GM12878 (cell line): ENCODE measurements around the gene TRMO. TPM values are rescaled to one million over a fixed set of nuclear protein-coding genes. Genes with fewer than 3 reads are reported as not detected.

Source experiments
- ATAC-seq: fragments of 200-7000 bp; cut with Tn5 transposase; 3 replicates; pipeline ENCODE4 v1.9.1; 2020; ENCODE audit warnings: mild to moderate bottlenecking, moderate library complexity
- BruUV-seq: library from RNA; stranded (reverse); fragments of 400-500 nt; replicated peaks from 2 replicates; lab custom pipeline; 2021; lab: Mats Ljungman, UMichigan
- CTCF ChIA-PET: fragments of 300-600 bp; sonication (Branson Sonifier 250); formaldehyde crosslinking; extraction: SDS; loops from one replicate; lab custom pipeline; 2021; ENCODE audit warnings: inconsistent platforms; lab: Yijun Ruan, JAX
- POLR2A ChIA-PET: fragments of 350-600 bp; formaldehyde crosslinking; extraction: SDS; loops from one replicate; lab custom pipeline; 2021; ENCODE audit warnings: inconsistent platforms; lab: Charles Lee
- RAD21 ChIA-PET: fragments of 300-600 bp; sonication (Branson Sonifier 250); formaldehyde crosslinking; loops from one replicate; lab custom pipeline; 2023; ENCODE audit warnings: antibody characterized with exemption; ENCODE audit not compliant: unreplicated experiment; lab: Charles Lee
- SMC1A ChIA-PET: fragments of 300-600 bp; sonication (Branson Sonifier 250); formaldehyde crosslinking; loops from one replicate; lab custom pipeline; 2023; ENCODE audit not compliant: unreplicated experiment, uncharacterized antibody; lab: Charles Lee
- DNase-seq: peaks from one replicate; pipeline ENCODE4 v3.0.0-alpha.2; 2011; ENCODE audit warnings: low read depth, low spot score
- FAIRE-seq: peaks from 3 replicates; lab custom pipeline; 2011; peaks lifted over from hg19 to GRCh38; lab: Jason Lieb, UNC
- H2AFZ ChIP-seq: 2 replicates; pipeline ENCODE4 v1.6.0; 2011; ENCODE audit warnings: low read depth, low read length, control low read depth; ENCODE audit not compliant: control insufficient read depth
- H3K27ac ChIP-seq: 2 replicates; pipeline ENCODE4 v1.5.1; 2011; ENCODE audit warnings: control low read depth; ENCODE audit not compliant: control insufficient read depth, insufficient read depth
- H3K27me3 ChIP-seq, 2 experiments: replicated peaks in 1 of 2; 2 replicates each; pipeline versions ENCODE4 v1.6.0 to v1.6.1; 2011; ENCODE audit warnings: low read length in 1 of 2; ENCODE audit not compliant: control insufficient read depth in 2 of 2, insufficient read depth in 2 of 2
- H3K36me3 ChIP-seq, 2 experiments: 2 replicates each; pipeline ENCODE4 v1.5.1; 2011; ENCODE audit warnings: low read length in 1 of 2; ENCODE audit not compliant: control insufficient read depth in 2 of 2, insufficient read depth in 2 of 2
- H3K4me1 ChIP-seq: 2 replicates; pipeline ENCODE4 v1.6.1; 2011; ENCODE audit warnings: mild to moderate bottlenecking, low read length, moderate library complexity, mixed read lengths; ENCODE audit not compliant: control insufficient read depth, insufficient read depth
- H3K4me2 ChIP-seq: 2 replicates; pipeline ENCODE4 v1.6.0; 2011; ENCODE audit warnings: control low read depth; ENCODE audit not compliant: control insufficient read depth, insufficient read depth
- H3K4me3 ChIP-seq: fragments of 200-600 bp; sonication (generic); 2 replicates; pipeline ENCODE4 v1.5.1; 2016
- H3K79me2 ChIP-seq: 2 replicates; pipeline ENCODE4 v1.6.0; 2011; ENCODE audit warnings: low read length; ENCODE audit not compliant: control insufficient read depth, insufficient read depth
- H3K9ac ChIP-seq: 2 replicates; pipeline ENCODE4 v1.8.0; 2011; ENCODE audit warnings: low read length, control low read depth, mixed read lengths; ENCODE audit not compliant: control insufficient read depth, insufficient read depth
- H3K9me3 ChIP-seq: replicated peaks from 3 replicates; pipeline ENCODE4 v1.5.1; 2011; ENCODE audit warnings: mild to moderate bottlenecking, low read length; ENCODE audit not compliant: control insufficient read depth, insufficient read depth
- H4K20me1 ChIP-seq: 2 replicates; pipeline ENCODE4 v1.6.0; 2011; ENCODE audit not compliant: control insufficient read depth, insufficient read depth
- CBX3 ChIP-seq: fragments of 200-600 bp; sonication (generic); IDR thresholded peaks from 2 replicates; pipeline ENCODE4 v1.6.1; 2016; ENCODE audit warnings: low read depth, borderline replicate concordance
- CEBPZ ChIP-seq: fragments of 150-350 bp; IDR thresholded peaks from 2 replicates; pipeline ENCODE4 v1.6.1; 2016; ENCODE audit warnings: low read depth, low read length
- CHD1 ChIP-seq: IDR thresholded peaks from 2 replicates; pipeline ENCODE4 v1.6.1; 2012; ENCODE audit warnings: low read depth, low read length, improper control_type of control experiment
- CHD4 ChIP-seq: fragments of 200-600 bp; sonication (generic); IDR thresholded peaks from 2 replicates; pipeline ENCODE4 v1.6.1; 2016; ENCODE audit warnings: mild to moderate bottlenecking
- EGR1 ChIP-seq, 2 experiments: IDR thresholded peaks; 1 replicate in 1 of 2; 2 replicates in 1 of 2; pipeline ENCODE4 v1.6.1; 2011 to 2012; ENCODE audit warnings: low read depth in 2 of 2, low read length in 2 of 2, borderline replicate concordance in 1 of 2, mild to moderate bottlenecking in 1 of 2, moderate library complexity in 1 of 2
- NFYA ChIP-seq: IDR thresholded peaks from 2 replicates; pipeline ENCODE4 v1.6.1; 2011; ENCODE audit warnings: low read depth, mild to moderate bottlenecking, low read length, improper control_type of control experiment, borderline replicate concordance
- NFYB ChIP-seq: IDR thresholded peaks from 2 replicates; pipeline ENCODE4 v1.6.1; 2011; ENCODE audit warnings: low read depth, mild to moderate bottlenecking, low read length, improper control_type of control experiment, moderate library complexity; ENCODE audit not compliant: insufficient read depth
- NR2F1 ChIP-seq: fragments of 450-650 bp; conservative IDR thresholded peaks from 2 replicates; pipeline ENCODE4 v1.6.1; 2017; ENCODE audit warnings: mild to moderate bottlenecking
- PAX8 ChIP-seq: fragments of 450-650 bp; IDR thresholded peaks from 2 replicates; pipeline ENCODE4 v1.6.1; 2017; ENCODE audit warnings: mild to moderate bottlenecking, moderate library complexity
- STAT1 ChIP-seq: fragments of 450-650 bp; conservative IDR thresholded peaks from 2 replicates; pipeline ENCODE4 v1.6.1; 2014; ENCODE audit warnings: antibody characterized with exemption, mild to moderate bottlenecking
- STAT3 ChIP-seq: IDR thresholded peaks from 2 replicates; pipeline ENCODE4 v1.6.1; 2011; ENCODE audit warnings: low read depth, low read length, improper control_type of control experiment
- TAF1 ChIP-seq: IDR thresholded peaks from 2 replicates; pipeline ENCODE4 v1.6.1; 2011; ENCODE audit warnings: mild to moderate bottlenecking, low read depth, low read length, borderline replicate concordance
- WRNIP1 ChIP-seq: IDR thresholded peaks from 2 replicates; pipeline ENCODE4 v1.6.1; 2011; ENCODE audit warnings: low read depth, low read length, improper control_type of control experiment, borderline replicate concordance
- YY1 ChIP-seq: IDR thresholded peaks from 2 replicates; pipeline ENCODE4 v1.6.1; 2011; ENCODE audit warnings: low read depth, mild to moderate bottlenecking, low read length
- WGBS: methylation state at CpG from one replicate; pipeline ENCODE4 v1.1.6; 2016; ENCODE audit warnings: low lambda C conversion rate; ENCODE audit not compliant: insufficient replicate concordance, insufficient coverage; ENCODE audit errors: missing lambda C conversion rate; 5-methylcytosine and 5-hydroxymethylcytosine counted together
- in situ Hi-C: fragments of 300-500 bp; cut with MboI; formaldehyde crosslinking; loops from 9 replicates; pipeline ENCODE4 v1.14.3; 2018; ENCODE audit warnings: mixed read lengths
- intact Hi-C: fragments of 100-400 bp; cut with micrococcal nuclease; formaldehyde crosslinking; loops from one replicate; pipeline ENCODE4 v1.14.2; 2022; ENCODE audit not compliant: unreplicated experiment
- polyA plus RNA-seq, 11 experiments: library from polyadenylated mRNA; depleted of rRNA in 4 of 11; unstranded in 6 of 11; stranded (reverse) in 5 of 11; fragments of >200 nt; fragmentation: Nextera tagmentation in 4 of 11; fragmentation: Illumina TruSeq in 1 of 11; extraction: Ambion mirVana in 4 of 11; extraction: Trizol in 1 of 11; gene quantifications; 1 replicate in 1 of 11; 2 replicates in 10 of 11; pipeline versions ENCODE4 v1.2.1 to v1.2.3, GENCODE V29; 2011 to 2016; ENCODE audit warnings: inconsistent platforms in 2 of 11, missing spikeins in 2 of 11, low read depth in 1 of 11
- total RNA-seq, 4 experiments: library from RNA; depleted of rRNA in 3 of 4; stranded (reverse); fragments of >200 nt in 3 of 4; fragmentation: Illumina TruSeq in 1 of 4; extraction: Trizol in 1 of 4; gene quantifications; 2 replicates each; pipeline versions ENCODE4 v1.2.1 to v1.2.3, GENCODE V29; 2013 to 2021

TRMO gene
- total and polyA plus RNA-seq, 10 of the 15 experiments (the other 5 are each of a cell fraction or from before 2014, with no cell fraction given), result 5.8 to 23.6 (median 15.3) TPM

DNA sequence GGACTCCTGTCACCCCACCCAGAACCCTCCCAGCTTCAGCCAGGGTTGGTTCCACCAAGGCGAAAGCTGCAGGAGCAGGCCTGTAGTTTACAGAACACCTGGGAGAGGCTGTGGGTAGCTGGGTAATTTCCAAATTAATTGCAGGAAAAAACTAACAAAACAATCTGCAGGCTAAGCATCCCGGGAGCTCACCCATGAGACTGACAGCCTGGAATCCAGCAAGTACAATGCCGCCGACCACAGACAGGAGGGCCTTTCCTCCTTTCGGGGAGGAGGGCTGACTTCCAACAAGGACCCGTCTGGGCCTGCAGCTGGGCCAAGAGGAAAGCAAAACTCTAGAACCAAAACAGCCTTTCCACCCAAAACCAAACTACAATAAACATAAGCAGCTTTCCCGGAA, 59.0 kb downstream of the TRMO start:
- H3K79me2 ChIP-seq, result no peaks in the 10 kb centered on the region
- intact Hi-C loops (no loop called here), in situ Hi-C loops (no loop called here)
- CTCF ChIA-PET, result interaction anchor here (1.1 kb wide), 1 partner anchor 27 kb away, joined by 5 read pairs; no protein-coding TSS in a partner anchor
- H3K4me3 ChIP-seq, result no peak overlapping the region
- RAD21 ChIA-PET, result no interaction called here
- H3K27ac ChIP-seq, result no peak overlapping the region
- 65% methylated on average over 7 of the region's 7 CpGs for WGBS
- no peaks in the 10 kb centered on the region for H3K36me3 ChIP-seq
- H3K4me2 ChIP-seq, result no peak overlapping the region
- peaks cover 4% of the 10 kb centered on the region; the same call in 2 of the 3 replicates for H3K9me3 ChIP-seq
- H2AFZ ChIP-seq, result no peak overlapping the region
- BruUV-seq, result no TSS peak
- SMC1A ChIA-PET, result no interaction called here
- DNase-seq (no peak), ATAC-seq (no peak), FAIRE-seq (no peak)
- no peak for TF ChIP-seq STAT1
- TF ChIP-seq NR2F1, result no peak
- TF ChIP-seq CHD4, result no peak
- TF ChIP-seq CBX3, result no peak
- no peak for TF ChIP-seq CHD1
- no peak for TF ChIP-seq STAT3
- no peak for TF ChIP-seq YY1
- no peak overlapping the region for H3K9ac ChIP-seq
- POLR2A ChIA-PET, result no interaction called here
- H3K27me3 ChIP-seq, result peaks cover 7 to 10% of the 10 kb centered on the region in 2 experiments; a peak in 3 of 4 replicates
- peaks cover 6% of the 10 kb centered on the region; the same call in 1 of the 2 replicates for H3K4me1 ChIP-seq
- no peaks in the 10 kb centered on the region for H4K20me1 ChIP-seq

- DNase-seq, result no peak
- no peak overlapping the region for H3K9ac ChIP-seq
- peaks cover 4% of the 10 kb centered on the region; the same call in 1 of the 2 replicates for H3K4me1 ChIP-seq
- no peak overlapping the region for H2AFZ ChIP-seq
- H3K27ac ChIP-seq, result no peak overlapping the region
- CTCF ChIA-PET, result interaction anchor here (1.6 kb wide), 1 partner anchor 41 kb away, joined by 3 read pairs; no protein-coding TSS in a partner anchor
- SMC1A ChIA-PET, result no interaction called here
- no TSS peak for BruUV-seq
- 42% methylated on average over 5 of the region's 5 CpGs for whole genome bisulfite sequencing
- TF ChIP-seq NFYB (no peak), EGR1 (IDR thresholded peaks at IDR 0.05; ENCODE audit: borderline replicate concordance in 1 of 2, low read depth in 2 of 2, low read length in 2 of 2) (no peak), PAX8 (no peak), TAF1 (no peak), CEBPZ (no peak), NFYA (no peak), WRNIP1 (no peak)
- POLR2A ChIA-PET, result no interaction called here
- no peak for ATAC-seq
- H3K36me3 ChIP-seq, result no peaks in the 10 kb centered on the region
- H3K4me2 ChIP-seq, result no peak overlapping the region
- no peak overlapping the region for H3K4me3 ChIP-seq
- intact Hi-C loops, result no loop called here
- no peak for FAIRE-seq
- peaks cover 4% of the 10 kb centered on the region; the same call in 2 of the 3 replicates for H3K9me3 ChIP-seq
- no peaks in the 10 kb centered on the region for H4K20me1 ChIP-seq
- H3K79me2 ChIP-seq, result no peaks in the 10 kb centered on the region
- in situ Hi-C loops, result no loop called here
- peaks cover 17 to 19% of the 10 kb centered on the region in 2 experiments; a peak in 3 of 4 replicates for H3K27me3 ChIP-seq
- RAD21 ChIA-PET, result no interaction called here
Measured at GRCh38 chr9:97861148-97861475, 61.2 kb downstream of the TRMO start.
